Endometrial microvascular endothelial cells (primary cell): Measurements from ENCODE around the gene PAPOLB. TPM values are rescaled to one million over a fixed set of nuclear protein-coding genes. Genes with fewer than 3 reads are reported as not detected.

Source experiments
- in situ Hi-C: cut with HindIII; loops from 2 replicates; pipeline ENCODE4 v1.10.0; 2017; ENCODE audit warnings: low sequenced_read_pairs, low pct_unique_long_range_greater_than_20kb; ENCODE audit errors: inconsistent ontology term
- total RNA-seq: library from RNA; depleted of rRNA; stranded (reverse); fragments of >200 nt; gene quantifications from one replicate; pipeline ENCODE4 v1.2.3, GENCODE V29; 2015; ENCODE audit errors: inconsistent ontology term

The PAPOLB gene
- total RNA-seq, 1 donor from 2014 or later: not detected

DNA sequence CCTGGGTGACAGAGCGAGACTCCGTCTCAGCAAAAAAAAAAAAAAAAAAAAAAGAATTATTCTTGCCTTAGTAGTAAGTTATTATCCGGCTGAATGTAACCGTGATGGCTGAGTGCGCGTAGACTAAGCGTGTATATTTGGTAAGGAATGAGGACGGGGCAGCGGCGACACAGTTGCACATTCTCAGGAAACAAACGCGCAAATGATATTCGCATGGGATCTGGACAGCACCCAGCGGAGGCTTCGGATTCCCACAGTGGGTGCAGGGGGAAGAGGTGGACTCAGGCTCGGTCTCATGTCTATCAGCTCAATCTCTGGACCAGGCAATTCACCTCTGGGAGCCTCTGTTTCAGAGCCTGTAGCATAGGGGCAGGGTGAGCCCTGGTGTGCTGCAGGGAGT, 29.1 kb downstream of the PAPOLB start:
- in situ Hi-C loops: no loop called here

DNA sequence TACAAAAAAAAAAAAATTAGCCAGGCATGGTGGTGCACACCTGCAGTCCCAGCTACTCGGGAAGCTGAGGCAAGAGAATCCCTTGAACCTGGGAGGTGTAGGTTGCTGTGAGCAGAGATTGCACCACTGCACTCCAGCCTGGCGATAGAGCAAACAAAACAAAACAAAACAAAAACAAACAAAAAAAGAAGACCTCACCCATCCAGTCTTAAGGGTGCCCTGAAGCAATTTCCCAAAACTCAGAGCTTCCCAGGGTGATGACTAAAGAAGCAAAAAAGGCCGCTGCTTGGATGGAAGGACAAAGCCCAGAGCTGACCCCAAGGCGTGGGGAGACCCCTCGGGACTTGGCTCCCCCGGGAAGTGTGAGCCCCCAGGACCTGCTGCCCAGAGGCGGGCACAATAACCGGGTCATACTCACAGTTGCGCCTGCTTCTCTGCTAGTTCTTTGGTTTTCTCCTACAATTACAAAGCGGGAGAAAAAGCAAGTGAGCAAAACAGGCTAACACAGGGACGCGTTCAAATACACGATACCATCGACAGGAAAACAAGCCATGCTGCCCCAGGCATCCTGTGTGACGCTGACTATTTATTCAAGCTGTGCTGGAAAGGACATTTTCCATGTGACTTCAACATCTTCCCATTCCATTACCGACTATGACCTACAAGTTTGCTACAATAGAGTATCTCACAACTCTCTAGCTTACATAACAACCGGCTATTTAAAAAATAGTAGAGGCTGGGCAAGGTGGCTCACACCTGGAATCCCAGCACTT, 29.9 kb downstream of the PAPOLB start:
- in situ Hi-C loops: no loop called here

DNA sequence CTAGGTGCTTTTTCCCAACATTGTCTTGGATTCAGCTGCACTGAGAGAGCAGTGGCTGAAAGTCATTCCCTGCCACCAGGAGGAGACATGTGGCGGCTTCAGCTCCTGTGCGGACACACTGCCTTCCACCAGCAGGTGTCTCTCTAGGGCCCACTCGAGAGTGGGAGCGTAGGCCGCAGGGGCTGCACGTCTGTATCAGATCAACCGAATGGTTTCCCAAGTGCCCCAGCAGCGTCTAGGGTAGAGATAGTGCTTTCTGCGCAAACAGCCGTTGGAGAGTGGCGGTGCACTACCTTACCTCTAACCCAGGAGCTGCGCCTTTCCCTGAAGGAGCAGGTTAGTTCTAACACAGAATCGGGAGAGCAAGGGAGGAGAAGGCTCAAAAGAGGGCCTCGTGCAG, 31.7 kb downstream of the PAPOLB start:
- in situ Hi-C loops: no loop called here

DNA sequence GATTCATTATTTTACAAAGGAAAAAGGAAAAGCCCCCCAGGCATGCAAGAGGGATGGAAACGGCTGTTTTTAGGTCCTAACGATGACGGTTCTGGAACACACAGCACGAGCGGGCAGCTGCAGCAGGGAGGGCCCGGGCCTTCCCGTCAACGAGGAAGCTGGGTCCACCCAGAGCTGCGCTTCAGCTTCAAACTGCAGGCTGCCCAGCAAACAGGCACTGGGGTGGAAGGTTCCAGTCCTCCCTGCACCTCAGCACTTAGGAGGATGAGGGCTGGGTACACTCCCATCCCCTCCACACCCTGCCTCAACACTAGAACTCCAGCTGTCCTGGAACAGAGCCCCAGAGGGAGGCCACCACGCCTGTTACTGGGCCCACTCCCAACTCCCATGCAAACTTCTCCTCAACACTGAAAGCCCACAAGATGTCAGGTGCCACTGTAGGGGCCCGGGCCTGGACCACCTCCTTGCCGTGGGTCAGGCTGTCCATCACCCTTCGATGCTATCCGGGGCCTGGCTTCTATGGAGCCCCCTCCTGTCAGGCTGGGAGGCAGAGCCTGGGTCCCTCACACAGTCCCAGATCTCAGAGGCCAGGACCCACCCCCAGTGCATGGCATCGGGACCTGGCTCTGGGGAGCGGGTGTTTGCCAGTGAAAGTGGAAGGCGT, 33.0 kb downstream of the PAPOLB start:
- in situ Hi-C loops: no loop called here

DNA sequence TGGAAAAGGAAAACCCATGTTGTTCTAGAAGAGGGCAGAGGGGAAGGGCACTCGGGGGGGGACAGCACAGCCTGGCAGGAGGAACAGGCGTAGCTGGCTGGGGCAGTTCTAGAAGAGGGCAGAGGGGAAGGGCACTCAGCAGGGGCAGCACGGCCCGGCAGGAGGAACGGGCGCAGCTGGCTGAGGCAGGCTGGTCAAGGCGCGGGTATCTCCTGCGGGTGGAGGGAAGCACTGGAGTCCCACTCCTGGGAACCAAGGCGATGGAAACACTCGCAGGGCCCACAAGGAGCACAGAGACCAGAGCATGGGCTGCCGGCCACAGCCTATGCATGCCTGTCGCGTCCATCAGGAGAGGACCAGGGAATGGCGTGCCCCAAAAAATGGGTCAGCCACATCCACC, 36.7 kb downstream of the PAPOLB start:
- in situ Hi-C loops: no loop called here

DNA sequence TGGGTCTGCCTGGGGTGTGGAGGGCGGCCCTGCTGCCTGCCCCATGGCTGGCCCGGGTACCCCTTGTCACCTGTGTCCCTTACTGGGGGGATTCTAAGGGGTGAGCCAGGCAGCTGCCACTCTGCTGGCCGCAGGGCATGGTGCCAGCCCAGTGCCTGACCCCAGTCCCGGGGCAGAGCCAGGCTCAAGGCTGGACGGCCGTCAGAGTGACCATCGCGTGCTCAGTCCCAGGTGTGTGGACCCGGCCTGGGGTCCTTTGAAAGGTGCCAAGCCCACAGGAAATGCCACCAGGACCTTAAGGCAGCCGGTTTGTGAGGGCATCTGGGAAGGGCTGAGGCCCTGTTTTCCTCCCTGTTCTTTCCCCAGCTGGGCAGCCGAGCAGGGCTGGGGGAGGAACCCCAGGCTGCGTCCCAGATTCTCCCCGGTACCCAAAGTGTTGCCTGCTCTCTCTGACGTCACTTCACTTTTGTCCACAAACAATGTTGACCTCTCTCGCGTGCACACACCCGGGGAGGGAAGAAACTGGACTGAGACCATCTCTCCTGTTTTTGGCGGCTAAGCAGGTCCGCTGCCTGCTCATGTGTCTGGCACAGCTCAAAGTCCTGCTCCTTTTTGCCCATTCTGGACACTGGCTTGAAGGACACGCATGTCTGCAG, 37.6 kb downstream of the PAPOLB start:
- in situ Hi-C loops: no loop called here

DNA sequence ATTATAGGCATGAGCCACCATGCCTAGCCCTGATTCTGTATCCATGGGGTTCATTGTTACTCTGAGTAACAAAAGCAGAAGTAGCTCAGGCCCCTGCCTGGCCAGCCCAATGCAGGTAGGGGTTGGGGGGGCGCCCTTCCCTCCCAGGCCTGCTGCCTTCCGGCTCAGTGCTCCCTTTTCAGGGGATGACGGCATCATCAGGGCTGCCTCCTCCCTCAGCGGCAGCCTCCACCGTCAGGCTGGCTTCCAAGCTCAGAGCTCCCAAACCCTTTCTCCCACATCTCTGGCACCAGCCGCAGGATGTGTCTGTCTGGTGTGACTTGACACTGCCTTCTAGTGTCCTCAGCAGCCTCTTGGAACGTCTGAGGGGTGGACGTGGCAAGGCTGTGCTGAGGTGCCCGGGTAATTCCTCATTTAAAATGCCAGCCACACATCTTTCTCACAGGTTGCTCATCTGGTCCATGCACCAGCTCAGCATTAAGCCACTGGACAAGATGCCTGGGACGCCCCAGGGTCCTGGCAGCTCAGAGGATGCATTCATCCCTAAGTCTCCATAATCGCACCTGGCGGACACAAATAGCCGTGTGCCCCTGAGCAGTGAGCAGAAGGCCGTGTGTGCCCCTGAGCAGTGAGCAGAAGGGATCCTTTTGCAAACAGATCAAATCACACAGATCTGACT, 38.2 kb downstream of the PAPOLB start:
- in situ Hi-C loops: no loop called here

DNA sequence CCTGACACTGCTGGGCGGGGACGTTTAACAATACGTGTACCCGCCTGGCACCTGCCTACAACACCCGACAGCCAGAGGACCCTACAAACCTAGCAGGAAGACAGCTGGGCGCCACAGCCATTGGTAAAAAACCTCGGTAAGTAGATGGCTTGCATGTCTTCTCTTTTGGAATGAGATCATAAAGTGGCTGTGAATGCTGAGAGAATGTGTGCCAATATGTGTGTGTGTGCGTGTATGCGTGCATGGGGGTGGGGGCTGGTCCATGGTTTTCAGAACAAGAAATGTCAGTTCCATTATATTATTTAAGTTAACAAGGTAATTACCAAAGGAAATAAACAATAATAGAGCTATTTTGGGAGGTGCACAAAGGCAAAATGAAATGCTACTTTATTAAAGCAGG, 39.2 kb downstream of the PAPOLB start:
- in situ Hi-C loops: no loop called here

DNA sequence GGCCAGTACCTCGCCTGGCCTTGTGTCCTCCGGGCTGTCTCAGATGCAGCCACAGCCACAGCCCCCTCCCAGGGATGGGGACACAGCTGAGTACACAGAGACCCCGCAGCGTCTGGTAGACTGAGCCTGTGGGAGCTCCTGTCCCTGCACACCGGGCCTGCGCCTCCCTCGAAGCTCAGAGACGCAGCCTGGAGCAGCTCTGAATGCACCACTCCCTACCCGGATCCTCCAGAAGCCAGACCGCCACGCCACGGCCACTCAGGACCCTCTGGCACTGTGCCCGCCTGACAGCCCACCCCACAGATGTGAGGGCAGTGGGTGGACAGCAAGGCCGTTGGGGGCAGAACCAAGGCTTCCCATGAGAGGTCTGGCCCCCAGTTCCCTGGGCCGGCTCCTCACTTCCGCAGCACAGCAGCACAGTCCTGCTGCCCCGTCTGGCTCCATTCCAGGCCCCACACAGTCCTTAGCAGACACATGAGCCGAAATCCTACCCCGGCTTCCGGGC, 40.8 kb downstream of the PAPOLB start:
- in situ Hi-C loops: no loop called here

DNA sequence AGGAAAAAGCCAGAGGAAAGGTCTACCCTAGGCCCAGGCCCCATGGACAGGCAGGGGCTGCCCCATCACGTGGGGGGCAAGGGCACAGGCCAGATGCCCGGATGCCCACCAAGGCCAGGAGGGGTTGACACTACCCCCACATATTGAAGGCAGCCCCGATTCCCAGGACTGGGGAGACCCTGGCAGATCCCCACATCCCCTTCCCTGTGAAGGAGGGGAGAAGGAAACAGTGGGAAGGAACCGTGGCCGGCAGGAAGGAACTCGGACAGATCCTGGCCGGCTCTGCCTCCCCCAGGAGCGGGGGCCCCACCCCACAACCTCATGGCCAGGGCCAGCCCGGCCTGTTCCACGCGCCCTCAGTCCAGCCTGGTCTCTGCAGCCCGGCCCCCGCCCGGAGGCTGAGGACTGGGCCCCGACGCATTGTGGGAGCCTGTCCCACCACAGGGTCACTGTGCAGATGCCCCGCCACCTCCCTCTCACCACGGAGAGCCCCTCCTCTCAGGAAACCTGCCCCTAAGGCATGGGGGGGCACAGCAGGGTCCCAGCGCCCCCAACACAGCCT, 41.3 kb downstream of the PAPOLB start:
- in situ Hi-C loops: no loop called here

DNA sequence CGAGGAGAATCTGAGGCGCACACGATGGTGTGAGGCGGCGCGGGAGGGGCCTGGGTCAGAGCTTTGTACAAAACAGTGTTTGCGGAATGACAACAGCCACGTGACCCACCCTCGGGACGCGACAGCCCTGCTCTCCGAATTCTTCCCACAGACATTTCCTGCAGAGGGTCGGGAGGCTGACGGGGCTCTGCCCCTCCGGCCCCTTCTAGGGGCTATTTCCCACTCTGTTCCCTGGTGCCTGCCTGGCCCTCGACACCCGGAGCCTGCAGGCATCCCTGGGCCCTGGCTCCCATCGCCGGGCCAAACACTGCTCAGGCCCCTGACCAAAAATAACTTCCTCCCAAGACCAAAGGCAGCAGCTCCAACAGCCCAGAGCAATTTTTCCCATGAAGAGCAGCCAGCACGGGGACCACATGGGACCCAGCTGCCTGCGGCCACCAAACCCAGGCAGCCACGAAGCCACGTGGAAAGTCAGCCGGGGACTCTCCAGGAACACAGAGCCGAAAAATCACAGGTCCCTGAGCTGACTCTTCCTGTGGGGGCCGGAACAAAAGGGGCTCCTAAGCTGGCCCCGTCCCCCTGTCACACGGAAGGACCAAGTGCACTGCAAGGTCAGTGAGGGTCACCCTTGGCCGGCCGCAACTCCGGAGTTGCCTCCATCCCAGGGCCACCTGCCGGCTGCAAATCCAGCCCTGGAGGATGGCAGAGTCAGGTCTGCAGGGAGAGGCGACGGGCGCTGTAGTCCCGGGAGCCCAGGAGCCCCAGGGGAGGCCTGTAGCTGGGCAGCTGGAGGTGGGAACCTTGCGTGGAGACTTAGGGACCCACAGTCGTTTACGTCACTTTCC, 42.0 kb downstream of the PAPOLB start:
- in situ Hi-C loops: no loop called here

DNA sequence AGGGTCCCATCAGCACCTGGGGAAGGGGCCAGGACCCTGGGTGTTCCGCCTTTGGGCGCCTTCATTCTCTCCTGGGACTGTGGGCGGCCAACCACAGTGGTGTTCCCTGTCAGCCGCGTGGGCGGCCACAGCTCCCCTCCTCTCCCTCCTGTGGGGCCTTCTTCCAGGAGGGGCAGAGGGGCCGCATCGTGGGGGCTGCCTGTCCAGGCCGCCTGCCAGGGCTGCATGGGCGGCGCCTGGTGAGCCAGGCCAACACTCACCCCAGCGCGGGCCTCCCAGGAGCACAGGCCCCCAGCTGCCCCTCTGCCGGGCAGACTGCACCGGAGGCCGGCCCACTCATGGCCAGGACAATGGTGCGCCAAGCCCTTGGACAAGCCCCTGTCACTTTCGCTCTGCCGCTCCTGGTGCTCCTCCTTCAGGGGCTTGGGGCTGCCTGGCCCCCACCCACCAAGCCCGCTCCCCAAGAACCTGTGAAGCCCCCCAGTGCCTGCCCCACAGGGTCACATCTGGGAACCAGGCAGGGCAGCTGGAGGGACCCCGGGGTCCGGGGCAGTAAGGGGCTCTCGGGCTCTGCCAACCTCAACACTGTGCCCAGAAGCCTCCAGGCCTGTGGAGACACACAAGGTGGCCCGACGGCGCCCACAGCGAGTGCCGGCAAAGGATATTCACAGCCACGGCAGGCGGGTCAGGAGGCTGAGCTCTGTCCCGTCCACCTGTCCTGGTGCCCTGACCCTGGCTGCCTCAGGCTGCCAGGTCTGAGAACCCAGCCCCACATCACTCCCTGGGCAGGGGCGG, 43.6 kb downstream of the PAPOLB start:
- in situ Hi-C loops: no loop called here

DNA sequence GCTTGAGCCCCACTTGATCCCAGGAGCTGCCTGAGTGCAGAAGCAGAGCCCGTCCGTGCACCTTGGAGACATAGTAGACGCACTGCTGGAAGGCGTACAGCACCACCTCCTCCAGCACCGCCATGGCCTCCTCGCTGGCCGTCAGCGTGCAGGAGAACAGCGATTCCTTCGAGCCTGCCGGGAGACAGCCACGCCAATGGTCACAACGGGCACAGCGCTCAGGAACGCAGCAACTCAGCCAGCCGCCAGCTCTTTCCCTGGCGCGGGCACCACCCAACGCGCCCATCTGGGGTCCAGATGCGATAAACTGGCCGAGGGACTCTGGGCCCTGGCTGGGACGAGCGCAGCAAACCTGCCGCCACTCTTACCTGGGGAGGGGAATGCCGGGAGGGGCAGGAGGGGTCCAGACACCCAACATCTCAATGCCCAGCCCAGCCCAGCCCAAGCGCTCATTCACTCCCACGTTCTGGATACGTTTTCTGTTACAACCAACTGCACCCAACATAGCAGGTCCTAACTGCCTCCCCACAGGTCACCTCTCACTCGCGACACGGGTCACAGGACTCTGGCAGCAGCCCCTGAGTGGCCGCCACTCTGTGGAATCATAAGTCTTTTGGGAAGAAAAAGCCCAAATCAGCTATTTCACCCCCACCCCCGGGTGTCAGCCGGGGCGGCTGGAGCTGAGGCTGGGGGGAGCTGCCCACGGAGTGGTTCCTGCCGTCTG, 44.5 kb downstream of the PAPOLB start:
- in situ Hi-C loops: no loop called here

DNA sequence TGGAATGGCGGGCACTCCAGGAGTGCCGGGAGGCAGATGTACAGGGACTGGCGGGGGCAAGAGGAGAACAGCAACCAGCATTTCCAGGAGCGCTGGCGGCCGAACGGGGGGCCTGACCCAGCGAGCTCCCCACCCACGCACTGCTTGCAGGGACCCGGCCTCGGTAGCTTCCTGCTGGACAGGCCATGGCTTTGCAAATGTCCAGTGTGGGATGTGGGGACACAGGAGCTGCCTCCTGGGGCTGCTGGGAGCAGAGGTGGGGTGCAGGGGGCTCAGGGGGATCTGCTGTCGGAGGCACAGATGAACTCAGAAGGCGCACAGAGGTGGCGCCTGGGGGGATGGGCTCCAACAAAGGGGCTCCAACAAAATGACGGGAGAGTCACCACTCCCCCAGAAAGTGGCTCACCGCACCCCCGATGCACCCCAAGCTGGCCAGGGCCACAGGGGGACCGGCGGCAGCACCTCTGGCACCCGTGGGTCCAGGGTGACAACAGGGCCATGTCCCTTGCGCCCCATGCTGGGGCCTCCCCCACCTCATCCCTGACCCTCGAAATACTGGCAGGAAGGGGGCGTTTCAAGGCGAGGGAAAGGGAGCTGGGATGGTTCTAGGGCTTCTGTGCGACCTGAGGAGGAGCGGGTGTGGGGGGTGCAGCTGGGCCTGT, 45.3 kb downstream of the PAPOLB start:
- in situ Hi-C loops: no loop called here

DNA sequence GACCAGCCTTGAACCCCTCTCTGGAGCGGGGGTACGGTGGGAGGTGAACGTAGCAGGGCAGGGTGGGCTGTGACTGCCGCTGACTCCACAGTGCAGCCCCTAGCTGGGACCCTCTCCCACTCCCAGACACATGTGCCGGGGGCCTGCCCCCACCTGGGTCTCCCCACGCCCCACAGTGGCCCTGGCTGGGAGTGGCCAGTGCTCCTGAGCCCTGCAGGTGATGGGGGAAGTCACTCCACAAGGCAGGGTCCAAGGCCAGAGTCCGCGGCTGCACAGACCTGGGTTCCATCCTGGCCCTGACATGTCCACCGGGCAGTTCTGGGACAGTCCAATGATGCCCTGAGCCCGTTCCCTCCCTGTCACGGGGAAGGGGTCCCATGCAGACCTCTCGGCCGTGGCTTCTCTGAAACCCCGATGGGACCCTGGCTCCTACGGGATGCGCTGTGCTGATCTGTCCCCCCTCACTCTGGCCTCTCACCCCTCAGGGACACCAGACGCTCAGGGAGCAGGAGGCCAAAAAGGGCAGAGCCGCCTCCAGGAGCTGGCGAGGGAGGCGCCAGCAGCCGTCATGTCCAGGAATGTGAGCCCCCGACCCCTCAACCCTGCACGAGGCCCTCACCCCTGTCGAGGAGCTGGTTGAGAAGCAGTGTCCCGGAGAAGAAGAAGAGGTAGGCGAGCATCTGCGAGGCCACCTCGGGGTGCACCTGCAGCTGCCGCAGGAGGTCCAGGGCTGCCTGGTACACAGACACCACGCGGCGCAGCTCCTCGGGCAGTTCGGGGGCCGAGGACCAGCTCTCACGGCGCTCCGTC, 46.0 kb downstream of the PAPOLB start:
- in situ Hi-C loops: no loop called here

DNA sequence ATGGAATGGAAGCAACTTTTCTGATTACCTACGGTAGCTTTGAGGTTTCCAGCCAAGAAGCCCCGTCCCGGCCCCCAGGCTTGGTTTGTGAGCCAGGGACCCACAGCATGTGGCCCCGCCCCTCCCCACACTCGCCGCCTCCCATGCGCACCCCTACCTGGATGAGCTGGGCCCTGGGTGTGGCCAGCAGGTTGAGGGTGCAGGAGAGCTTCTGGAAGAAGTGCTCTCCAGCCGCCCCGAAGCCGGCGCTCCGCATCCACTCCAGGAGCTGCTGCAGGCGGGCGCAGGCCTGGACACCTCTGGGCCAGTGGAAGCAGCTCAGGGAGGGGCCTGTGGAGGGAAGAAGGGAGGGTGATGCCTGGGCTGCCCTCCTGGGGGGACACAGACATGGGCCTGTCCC, 46.7 kb downstream of the PAPOLB start:
- in situ Hi-C loops: no loop called here
